UCSD-AML1 (cell line): ENCODE data around the gene WFIKKN1.

Experiments
- DNase-seq: peaks from one replicate; lab custom pipeline; 2025; ENCODE audit not compliant: unreplicated experiment; lab: John Stamatoyannopoulos, UW

Gene WFIKKN1

GRCh38 chr16:622920-623280, 7.9 kb upstream of the WFIKKN1 start:
- no peak for DNase-seq

DNA sequence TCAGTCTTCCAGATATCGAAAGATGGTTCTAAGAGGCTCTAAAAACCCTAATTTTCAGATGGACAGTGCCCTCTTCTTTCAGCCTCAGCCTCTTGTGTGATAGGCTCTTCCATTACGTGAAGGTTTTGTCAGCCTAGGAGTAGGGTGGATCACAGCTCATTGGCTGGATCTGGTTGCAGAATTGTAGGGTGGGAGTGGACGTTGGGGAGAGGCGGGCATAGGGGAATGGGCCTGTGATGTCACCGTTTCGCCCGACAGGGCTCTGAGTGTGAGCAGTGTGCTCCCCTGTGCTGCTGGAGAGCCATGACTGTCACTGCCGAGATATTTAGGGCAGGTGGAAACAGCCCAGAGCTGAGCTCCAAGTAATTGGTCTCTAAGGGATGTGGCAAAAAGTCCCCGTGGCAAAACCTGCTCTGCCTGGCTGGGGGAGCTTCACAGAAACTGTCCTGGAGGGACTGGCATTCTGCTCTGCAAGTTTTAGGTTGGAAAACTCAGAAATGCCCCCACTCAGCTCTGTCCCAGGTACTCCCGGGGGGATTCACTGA, 6.2 kb upstream of the WFIKKN1 start:
- DNase-seq: no peak

GRCh38 chr16:625117-625976, 5.4 kb upstream of the WFIKKN1 start:
- no peak for DNase-seq

DNA sequence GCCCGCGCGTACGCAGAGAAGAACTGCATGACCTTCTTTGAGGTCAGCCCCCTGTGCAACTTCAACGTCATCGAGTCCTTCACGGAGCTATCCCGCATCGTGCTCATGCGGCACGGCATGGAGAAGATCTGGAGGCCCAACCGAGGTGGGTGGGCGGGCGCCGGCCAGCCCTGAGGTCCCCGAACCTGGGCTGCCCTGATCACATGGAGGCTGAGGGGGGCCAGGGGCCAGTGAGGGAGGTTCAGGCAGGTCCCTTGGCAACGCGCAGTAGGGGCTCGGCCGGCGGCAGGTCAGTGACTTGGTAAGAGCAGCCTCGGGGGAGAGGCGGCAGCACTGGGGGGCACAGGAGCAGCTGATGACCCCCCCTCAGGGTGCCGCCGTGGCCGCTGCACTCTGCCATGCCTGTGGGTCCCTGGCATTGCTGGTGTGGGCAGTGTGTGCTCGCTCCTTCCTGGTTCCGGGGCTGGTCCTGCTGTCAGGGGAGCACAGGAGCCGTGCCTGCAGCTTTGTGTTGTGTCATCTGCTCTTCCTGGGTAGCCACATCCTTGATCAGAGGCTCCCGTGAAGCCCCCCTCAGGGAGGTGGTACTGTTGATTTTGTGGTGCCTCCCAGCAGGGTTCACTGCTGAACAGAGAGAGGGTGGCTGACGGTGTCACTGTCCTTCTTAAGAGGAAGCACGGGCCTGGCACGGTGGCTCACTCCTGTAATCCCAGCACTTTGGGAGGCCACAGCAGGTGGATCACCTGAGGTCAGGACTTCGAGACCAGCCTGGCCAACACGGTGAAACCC, 4.6 kb upstream of the WFIKKN1 start:
- DNase-seq: no peak

DNA sequence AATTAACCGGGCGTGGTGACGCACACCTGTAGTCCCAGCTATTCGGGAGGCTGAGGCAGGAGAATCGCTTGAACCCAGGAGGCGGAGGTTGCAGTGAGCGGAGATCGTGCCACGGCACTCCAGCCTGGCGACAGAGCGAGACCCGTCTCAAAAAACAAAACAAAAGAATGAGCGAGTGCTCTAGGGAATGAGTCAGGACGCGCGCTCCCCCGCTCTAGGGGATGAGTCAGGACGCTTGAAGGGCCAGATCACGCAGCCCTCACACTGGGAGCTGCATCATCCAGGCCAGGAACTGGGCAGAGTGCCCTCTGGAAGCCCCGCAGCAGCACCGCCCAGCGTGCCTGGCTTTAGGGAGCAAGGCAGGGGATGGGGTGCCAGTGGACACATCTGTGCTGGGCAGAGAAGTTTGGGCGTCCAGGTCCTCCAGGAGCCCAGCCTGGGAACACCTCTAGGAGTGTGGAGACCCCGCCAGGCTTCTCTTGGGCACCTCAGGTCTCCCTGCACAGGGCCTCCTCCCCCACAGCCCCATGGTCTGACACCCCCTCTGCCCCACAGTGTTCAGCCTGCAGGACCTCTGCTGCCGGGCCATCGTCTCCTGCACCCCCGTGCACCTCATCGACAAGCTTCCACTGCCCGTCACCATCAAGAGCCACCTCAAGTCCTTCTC, 3.9 kb upstream of the WFIKKN1 start:
- DNase-seq: no peak

DNA sequence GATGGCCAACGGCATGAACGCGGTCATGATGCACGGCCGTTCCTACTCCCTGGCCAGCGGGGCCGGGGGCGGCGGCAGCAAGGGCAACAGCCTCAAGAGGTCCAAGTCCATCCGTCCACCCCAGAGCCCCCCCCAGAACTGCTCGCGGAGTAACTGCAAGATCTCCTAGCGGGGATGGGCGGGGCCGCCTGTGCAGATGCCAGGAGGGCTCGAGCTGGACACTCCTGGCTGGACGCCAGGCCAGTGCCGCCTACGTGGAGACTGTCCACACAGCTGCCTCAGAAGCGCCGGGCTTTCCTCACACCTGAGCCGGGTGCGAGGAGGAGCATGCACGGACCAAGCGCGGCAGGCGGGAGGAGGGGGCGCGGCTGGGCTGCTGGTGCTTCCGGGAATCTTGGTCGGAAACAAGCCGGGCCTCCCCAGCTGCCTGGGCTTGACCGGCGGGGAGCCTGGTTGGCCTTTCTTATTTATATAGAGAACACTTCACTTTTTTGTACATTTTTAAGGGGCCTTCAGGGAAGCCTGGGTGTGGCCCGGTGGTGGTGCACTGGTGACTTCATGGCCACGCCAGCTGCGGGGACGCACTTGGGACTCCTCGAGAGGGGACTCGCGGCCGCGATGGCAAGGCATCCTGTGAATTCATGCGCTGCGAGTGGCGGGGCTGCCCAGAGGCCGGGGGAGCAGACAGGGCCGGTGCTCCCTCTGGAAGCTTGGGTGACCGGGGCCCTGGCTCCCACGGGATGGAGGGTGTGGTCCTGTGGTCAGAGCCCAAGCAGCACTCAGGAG, 3.1 kb upstream of the WFIKKN1 start:
- DNase-seq: no peak

- no peak for DNase-seq
These were observed 2.3 kb upstream of the WFIKKN1 start for GRCh38 chr16:628321-629061.

- no peak for DNase-seq
These were observed 1.5 kb upstream of the WFIKKN1 start for GRCh38 chr16:629185-629832.

DNA sequence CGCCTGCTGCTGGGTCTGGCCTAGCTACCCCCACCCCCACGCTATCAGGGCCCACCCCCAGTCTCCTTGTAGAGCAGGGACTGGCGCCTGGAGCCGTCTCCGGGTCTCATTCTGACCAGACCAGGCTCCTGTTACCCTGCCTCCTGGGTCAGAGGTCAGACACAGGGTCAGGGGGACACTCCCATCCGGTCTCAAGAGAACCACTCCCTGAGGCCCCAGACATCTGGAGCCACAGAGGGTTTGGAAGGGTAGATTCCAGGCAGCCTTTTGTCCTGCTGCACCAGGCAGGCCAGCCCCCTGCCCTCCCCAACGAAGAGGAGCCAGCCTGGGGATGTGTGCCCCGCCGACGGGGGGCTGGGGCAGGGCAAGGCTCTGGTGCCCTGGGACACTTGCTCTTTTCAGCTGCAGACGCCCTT, 944 bp upstream of the WFIKKN1 start:
- DNase-seq: no peak

- no peak for DNase-seq
These were observed 453 bp upstream of the WFIKKN1 start for GRCh38 chr16:630249-630814.

GRCh38 chr16:631808-632358, 1.1 kb downstream of the WFIKKN1 start:
- DNase-seq: no peak

DNA sequence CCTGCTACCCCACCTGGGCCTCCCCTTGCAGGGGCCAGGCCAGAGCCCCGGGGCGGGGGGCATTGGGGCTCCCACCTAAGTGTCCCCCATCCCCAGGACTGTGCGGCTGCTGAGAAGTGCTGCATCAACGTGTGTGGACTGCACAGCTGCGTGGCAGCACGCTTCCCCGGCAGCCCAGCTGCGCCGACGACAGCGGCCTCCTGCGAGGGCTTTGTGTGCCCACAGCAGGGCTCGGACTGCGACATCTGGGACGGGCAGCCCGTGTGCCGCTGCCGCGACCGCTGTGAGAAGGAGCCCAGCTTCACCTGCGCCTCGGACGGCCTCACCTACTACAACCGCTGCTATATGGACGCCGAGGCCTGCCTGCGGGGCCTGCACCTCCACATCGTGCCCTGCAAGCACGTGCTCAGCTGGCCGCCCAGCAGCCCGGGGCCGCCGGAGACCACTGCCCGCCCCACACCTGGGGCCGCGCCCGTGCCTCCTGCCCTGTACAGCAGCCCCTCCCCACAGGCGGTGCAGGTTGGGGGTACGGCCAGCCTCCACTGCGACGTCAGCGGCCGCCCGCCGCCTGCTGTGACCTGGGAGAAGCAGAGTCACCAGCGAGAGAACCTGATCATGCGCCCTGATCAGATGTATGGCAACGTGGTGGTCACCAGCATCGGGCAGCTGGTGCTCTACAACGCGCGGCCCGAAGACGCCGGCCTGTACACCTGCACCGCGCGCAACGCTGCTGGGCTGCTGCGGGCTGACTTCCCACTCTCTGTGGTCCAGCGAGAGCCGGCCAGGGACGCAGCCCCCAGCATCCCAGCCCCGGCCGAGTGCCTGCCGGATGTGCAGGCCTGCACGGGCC, 1.9 kb downstream of the WFIKKN1 start:
- no peak for DNase-seq

GRCh38 chr16:633336-634050, 2.7 kb downstream of the WFIKKN1 start:
- DNase-seq: no peak

DNA sequence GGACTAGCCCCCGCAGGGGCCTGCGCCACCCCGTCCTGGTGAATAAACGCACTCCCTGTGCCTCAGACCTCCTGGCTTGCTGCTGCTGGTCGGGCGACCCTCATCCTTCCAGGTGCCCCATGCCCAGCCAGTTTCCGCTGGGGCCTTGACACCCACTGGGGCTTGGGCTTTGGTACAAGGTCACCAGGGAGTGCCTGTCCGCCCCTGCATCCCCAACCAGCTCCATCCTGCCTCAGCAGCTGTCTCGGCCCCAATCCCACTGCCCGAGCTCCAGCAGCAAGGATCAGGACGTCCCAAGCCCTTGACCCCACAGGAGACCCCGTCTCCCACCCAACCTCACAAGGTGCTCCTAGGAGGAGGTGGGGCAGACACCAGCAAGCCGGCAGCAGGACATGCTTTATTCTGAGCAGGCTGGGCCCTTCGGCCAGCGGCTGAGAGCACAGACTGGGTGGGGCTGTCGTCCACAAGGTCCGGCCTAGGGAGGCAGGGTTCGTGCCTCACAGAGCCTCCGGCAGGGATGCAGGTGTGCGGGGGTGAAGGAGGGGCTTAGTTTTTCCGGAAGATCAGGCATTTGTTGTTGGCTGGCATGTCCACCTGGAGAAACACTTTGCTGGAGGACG, 3.4 kb downstream of the WFIKKN1 start:
- no peak for DNase-seq

- DNase-seq: no peak
These were observed 4.2 kb downstream of the WFIKKN1 start for GRCh38 chr16:634996-635395.

GRCh38 chr16:635573-636205, 4.9 kb downstream of the WFIKKN1 start:
- no peak for DNase-seq
